HCT116 (cell line): Measurements from ENCODE around the gene PLCB4. TPM values are rescaled to one million over a fixed set of nuclear protein-coding genes. Genes with fewer than 3 reads are reported as not detected.

Experiments used
- ATAC-seq: fragments of 200-7000 bp; cut with Tn5 transposase; 2 replicates; pipeline ENCODE4 v1.9.1; 2020; ENCODE audit warnings: mild to moderate bottlenecking, moderate library complexity
- BruUV-seq: library from RNA; stranded (reverse); fragments of 400-500 nt; replicated peaks from 2 replicates; lab custom pipeline; 2021; lab: Mats Ljungman, UMichigan
- CTCF ChIA-PET: fragments of 300-600 bp; sonication (Branson Sonifier 250); formaldehyde crosslinking; loops from one replicate; lab custom pipeline; 2021; ENCODE audit warnings: antibody characterized with exemption; lab: Charles Lee
- POLR2A ChIA-PET: fragments of 300-600, 350-600 bp; sonication (Branson Sonifier 250); formaldehyde crosslinking; loops from one replicate; lab custom pipeline; 2021; ENCODE audit warnings: antibody characterized with exemption; lab: Charles Lee
- RAD21 ChIA-PET, 2 experiments: fragments of 300-600 bp; sonication (Branson Sonifier 250); formaldehyde crosslinking; loops; one replicate each; lab custom pipeline; 2023; ENCODE audit warnings: low total read pairs in 2 of 2; ENCODE audit not compliant: uncharacterized antibody in 2 of 2, unreplicated experiment in 2 of 2, low non-redundant PET in 1 of 2; lab: Charles Lee
- DNase-seq: peaks from one replicate; pipeline ENCODE4 v3.0.0-alpha.2; 2010; ENCODE audit warnings: low read depth, low spot score
- H2AFZ ChIP-seq: fragments of 200-600 bp; shearing (Covaris generic), sonication (generic); 2 replicates; pipeline ENCODE4 v1.6.1; 2017; ENCODE audit warnings: low read depth, mixed run types, mixed read lengths, antibody characterized with exemption, low read length; ENCODE audit not compliant: poor library complexity, severe bottlenecking
- H3K27ac ChIP-seq: 2 replicates; pipeline ENCODE4 v1.5.1; 2012; ENCODE audit warnings: low read depth, low read length
- H3K27me3 ChIP-seq: fragments of 200-600 bp; sonication (generic); 2 replicates; pipeline ENCODE4 v1.6.1; 2016; ENCODE audit warnings: mixed run types, low read length, mixed read lengths; ENCODE audit not compliant: insufficient read depth
- H3K36me3 ChIP-seq, 2 experiments: fragments of 200-500 bp in 1 of 2; fragments of 200-600 bp in 1 of 2; sonication (Bioruptor generic) in 1 of 2; sonication (generic) in 1 of 2; 2 replicates each; pipeline versions ENCODE4 v1.5.1 to v1.6.1; 2014 to 2016; ENCODE audit warnings: low read length in 2 of 2, inconsistent platforms in 1 of 2, mixed read lengths in 1 of 2, mixed run types in 1 of 2; ENCODE audit not compliant: insufficient read depth in 2 of 2, control insufficient read depth in 1 of 2
- H3K4me1 ChIP-seq, 2 experiments: fragments of 200-600 bp in 1 of 2; sonication (generic) in 1 of 2; 2 replicates each; pipeline versions ENCODE4 v1.5.1 to v1.6.1; 2012 to 2017; ENCODE audit warnings: low read length in 2 of 2, inconsistent platforms in 1 of 2, mild to moderate bottlenecking in 1 of 2, mixed read lengths in 1 of 2, mixed run types in 1 of 2, moderate library complexity in 1 of 2; ENCODE audit not compliant: insufficient read depth in 2 of 2, control insufficient read depth in 1 of 2
- H3K4me2 ChIP-seq: fragments of 200-600 bp; sonication (generic); 2 replicates; pipeline ENCODE4 v1.6.1; 2017; ENCODE audit warnings: mixed run types, low read length, mixed read lengths
- H3K4me3 ChIP-seq, 2 experiments: fragments of 200-600 bp in 1 of 2; sonication (generic) in 1 of 2; replicated peaks in 1 of 2; 2 replicates each; pipeline ENCODE4 v1.5.1; 2011 to 2016; ENCODE audit warnings: low read length in 2 of 2, control low read depth in 1 of 2, low read depth in 1 of 2, mild to moderate bottlenecking in 1 of 2, mixed read lengths in 1 of 2, mixed run types in 1 of 2
- H3K79me2 ChIP-seq: fragments of 200-600 bp; sonication (generic); 2 replicates; pipeline ENCODE4 v1.6.1; 2017; ENCODE audit warnings: mild to moderate bottlenecking, mixed run types, low read length, moderate library complexity, mixed read lengths; ENCODE audit not compliant: insufficient read depth
- H3K9ac ChIP-seq: fragments of 200-600 bp; sonication (generic); 2 replicates; pipeline ENCODE4 v1.6.1; 2016; ENCODE audit warnings: low read length, mixed read lengths
- H3K9me2 ChIP-seq: fragments of 200-600 bp; sonication (generic), shearing (Covaris generic); 2 replicates; pipeline ENCODE4 v1.6.1; 2017; ENCODE audit warnings: mixed run types, mild to moderate bottlenecking, moderate library complexity; ENCODE audit not compliant: insufficient read depth
- H3K9me3 ChIP-seq, 2 experiments: fragments of 200-500 bp in 1 of 2; fragments of 200-600 bp in 1 of 2; sonication (Bioruptor generic) in 1 of 2; sonication (generic) in 1 of 2; 2 replicates each; pipeline ENCODE4 v1.6.1; 2014 to 2017; ENCODE audit warnings: low read length in 2 of 2, mixed read lengths in 2 of 2, inconsistent platforms in 1 of 2, low read depth in 1 of 2, mild to moderate bottlenecking in 1 of 2, mixed run types in 1 of 2, moderate library complexity in 1 of 2; ENCODE audit not compliant: control insufficient read depth in 1 of 2, insufficient read depth in 1 of 2
- H4K20me1 ChIP-seq: fragments of 200-600 bp; sonication (generic), shearing (Covaris generic); 2 replicates; pipeline ENCODE4 v1.6.1; 2017; ENCODE audit warnings: mixed run types, mild to moderate bottlenecking, moderate library complexity; ENCODE audit not compliant: insufficient read depth
- ATF3 ChIP-seq: IDR thresholded peaks from 2 replicates; pipeline ENCODE4 v1.6.1; 2012
- CBX3 ChIP-seq: IDR thresholded peaks from 2 replicates; pipeline ENCODE4 v1.6.1; 2012; ENCODE audit warnings: low read depth
- EGR1 ChIP-seq: IDR thresholded peaks from 2 replicates; pipeline ENCODE4 v1.6.1; 2012; ENCODE audit warnings: low read depth
- ELF1 ChIP-seq: IDR thresholded peaks from 2 replicates; pipeline ENCODE4 v1.6.1; 2012; ENCODE audit warnings: low read depth, borderline replicate concordance
- FOSL1 ChIP-seq: IDR thresholded peaks from 2 replicates; pipeline ENCODE4 v1.6.1; 2012; ENCODE audit warnings: low read depth
- MAX ChIP-seq: IDR thresholded peaks from 2 replicates; pipeline ENCODE4 v1.6.1; 2012
- POLR2AphosphoS5 ChIP-seq: IDR thresholded peaks from 2 replicates; pipeline ENCODE4 v1.6.1; 2011; ENCODE audit warnings: mild to moderate bottlenecking, low read depth, low read length, moderate library complexity
- TCF7L2 ChIP-seq: IDR thresholded peaks from 2 replicates; pipeline ENCODE4 v1.7.0; 2011; ENCODE audit warnings: borderline replicate concordance, inconsistent platforms; ENCODE audit not compliant: insufficient read depth, insufficient read length; ENCODE audit errors: extremely low read depth
- YY1 ChIP-seq: IDR thresholded peaks from 2 replicates; pipeline ENCODE4 v1.6.1; 2011; ENCODE audit warnings: low read length, low read depth, moderate library complexity, mild to moderate bottlenecking; ENCODE audit not compliant: insufficient replicate concordance; ENCODE audit errors: extremely low read depth
- ZNF274 ChIP-seq: fragments of 200-500 bp; sonication (Bioruptor generic); IDR thresholded peaks from 2 replicates; pipeline ENCODE4 v1.6.1; 2014; ENCODE audit warnings: mild to moderate bottlenecking, low read depth, low read length, inconsistent platforms
- intact Hi-C: fragments of 100-400 bp; cut with micrococcal nuclease; formaldehyde crosslinking; loops from 2 replicates; pipeline ENCODE4 v1.10.0; 2022
- total RNA-seq: library from RNA; stranded (reverse); gene quantifications from one replicate; pipeline ENCODE4 v1.2.1, GENCODE V29; 2021; ENCODE audit not compliant: unreplicated experiment

Gene PLCB4
- total RNA-seq, 1 experiment from 2014 or later, result 2.5 TPM

GRCh38 chr20:9071976-9072726 lies 3.3 kb downstream of the PLCB4 start:
- TF ChIP-seq FOSL1, result no peak
- no peak for TF ChIP-seq CBX3
- no peak for TF ChIP-seq MAX
- no peak for TF ChIP-seq TCF7L2
- TF ChIP-seq POLR2AphosphoS5, result no peak
- TF ChIP-seq ELF1, result no peak
- TF ChIP-seq ZNF274, result no peak
- no peak for TF ChIP-seq EGR1
- TF ChIP-seq YY1, result no peak
- no peak for TF ChIP-seq ATF3
- POLR2A ChIA-PET, result no interaction called here

More at GRCh38 chr20:9071976-9072726, 3.3 kb downstream of the PLCB4 start:
- Histone ChIP-seq H3K36me3 (no peaks in the 10 kb centered on the region), H3K79me2 (no peaks in the 10 kb centered on the region), H3K4me1 (peaks cover 7 to 19% of the 10 kb centered on the region in 2 experiments; a peak in 3 of 4 replicates), H3K4me3 (no peak overlapping the region), H3K27ac (no peak overlapping the region), H2AFZ (no peak overlapping the region), H4K20me1 (no peaks in the 10 kb centered on the region), H3K9me2 (no peaks in the 10 kb centered on the region), H3K9me3 (no peaks in the 10 kb centered on the region), H3K4me2 (no peak overlapping the region), H3K9ac (no peak overlapping the region), H3K27me3 (no peaks in the 10 kb centered on the region)
- CTCF ChIA-PET, result no interaction called here
- no peak for DNase-seq
- no peak for ATAC-seq
- intact Hi-C loops, result no loop called here
- RAD21 ChIA-PET, result no interaction called here
- BruUV-seq, result no TSS peak
